ENCODE measurements around the gene ANAPC4.

The ANAPC4 gene

GRCh38 chr4:25405453-25405852, 28.4 kb downstream of the ANAPC4 start:
- H3K4me3 ChIP-seq, result no peak overlapping the region
- peaks cover 80% of the 10 kb centered on the region for H3K36me3 ChIP-seq
- H3K4me1 ChIP-seq, result no peaks in the 10 kb centered on the region
- H3K4me2 ChIP-seq, result no peak overlapping the region
- no peak for TF ChIP-seq Cebpa-rat (IDR thresholded peaks at IDR 0.05)
- no peaks in the 10 kb centered on the region for H4K20me1 ChIP-seq
- H3K9me3 ChIP-seq, result no peaks in the 10 kb centered on the region
- H3K27me3 ChIP-seq, result no peaks in the 10 kb centered on the region
- no peak overlapping the region for H3K9ac ChIP-seq
- H3K27ac ChIP-seq, result no peak overlapping the region

- peaks cover 81% of the 10 kb centered on the region for H3K36me3 ChIP-seq
Observed at GRCh38 chr4:25406081-25406692, 29.1 kb downstream of the ANAPC4 start.

DNA sequence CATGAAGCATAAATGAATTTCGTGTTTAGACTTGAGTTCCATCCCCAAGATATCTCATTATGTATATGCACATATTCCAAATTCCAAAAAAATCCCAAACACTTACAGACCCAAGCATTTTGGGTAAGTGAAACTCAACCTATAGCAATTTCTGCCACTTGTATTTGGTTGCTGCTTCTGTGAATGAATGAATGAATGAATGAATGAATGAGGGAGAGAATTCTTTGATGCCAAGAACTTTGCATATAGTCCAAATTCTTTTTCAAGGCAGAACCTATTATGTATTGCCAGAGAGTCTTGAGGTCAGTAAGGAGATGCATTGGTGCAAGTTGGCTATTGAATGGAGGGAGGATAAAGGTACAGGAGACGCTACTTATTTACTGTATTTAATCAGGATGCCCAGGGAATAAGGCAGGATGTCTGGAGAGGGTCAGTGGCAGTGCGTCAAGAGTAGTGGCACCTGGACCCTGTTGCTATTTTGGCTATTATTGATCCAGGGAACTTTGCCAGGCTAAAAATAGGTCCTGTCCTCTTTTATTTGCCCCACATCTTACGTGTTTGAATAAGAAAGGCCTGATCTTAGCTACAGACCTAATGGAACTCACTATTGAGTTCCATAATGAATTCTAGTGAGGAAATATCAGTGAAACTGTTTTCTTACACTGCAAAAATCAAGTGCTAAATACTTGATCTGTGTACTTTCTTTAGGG, 33.9 kb downstream of the ANAPC4 start:
- H3K4me1 ChIP-seq, result no peaks in the 10 kb centered on the region
- H3K9ac ChIP-seq, result no peak overlapping the region
- no peaks in the 10 kb centered on the region for H3K9me3 ChIP-seq
- TF ChIP-seq Cebpa-rat (IDR thresholded peaks at IDR 0.05), result no peak
- no peaks in the 10 kb centered on the region for H4K20me1 ChIP-seq
- no peak overlapping the region for H3K4me2 ChIP-seq
- no peak overlapping the region for H3K27ac ChIP-seq
- H3K36me3 ChIP-seq, result peaks cover 87% of the 10 kb centered on the region
- H3K27me3 ChIP-seq, result no peaks in the 10 kb centered on the region
- H3K4me3 ChIP-seq, result no peak overlapping the region

More at GRCh38 chr4:25406081-25406692, 29.1 kb downstream of the ANAPC4 start:
- Histone ChIP-seq H3K4me2 (no peak overlapping the region), H3K4me3 (no peak overlapping the region), H4K20me1 (no peaks in the 10 kb centered on the region), H3K9ac (no peak overlapping the region), H3K9me3 (no peaks in the 10 kb centered on the region), H3K4me1 (no peaks in the 10 kb centered on the region), H3K27ac (no peak overlapping the region), H3K27me3 (no peaks in the 10 kb centered on the region)
- no peak for TF ChIP-seq Cebpa-rat (IDR thresholded peaks at IDR 0.05)

- no peak overlapping the region for H3K4me3 ChIP-seq
- no peaks in the 10 kb centered on the region for H3K4me1 ChIP-seq
- H4K20me1 ChIP-seq, result no peaks in the 10 kb centered on the region
- no peak overlapping the region for H3K27ac ChIP-seq
- no peak for TF ChIP-seq Cebpa-rat (IDR thresholded peaks at IDR 0.05)
- no peaks in the 10 kb centered on the region for H3K27me3 ChIP-seq
- H3K4me2 ChIP-seq, result no peak overlapping the region
- no peak overlapping the region for H3K9ac ChIP-seq
- peaks cover 85% of the 10 kb centered on the region for H3K36me3 ChIP-seq
- no peaks in the 10 kb centered on the region for H3K9me3 ChIP-seq
Observed at GRCh38 chr4:25413261-25413660, 36.2 kb downstream of the ANAPC4 start.

DNA sequence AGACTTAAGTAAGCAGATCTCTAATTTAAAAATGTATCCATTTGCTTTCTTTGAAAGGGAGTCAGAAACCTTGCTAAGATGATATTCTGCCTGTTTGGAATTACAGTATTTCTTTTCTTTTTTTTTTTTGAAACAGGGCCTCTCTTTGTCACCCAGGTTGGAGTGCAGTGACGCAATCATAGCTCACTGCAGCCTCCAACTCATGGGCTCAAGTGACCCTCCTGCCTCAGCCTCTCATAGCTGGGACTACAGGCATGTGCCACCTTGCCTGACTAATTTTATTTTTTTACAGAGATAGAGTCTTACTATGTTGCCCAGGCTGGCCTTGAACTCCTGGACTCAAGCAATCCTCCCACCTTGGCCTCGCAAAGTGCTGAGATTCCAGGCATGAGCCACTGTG, 40.0 kb downstream of the ANAPC4 start:
- H3K9ac ChIP-seq, result no peak overlapping the region
- H3K27me3 ChIP-seq, result no peaks in the 10 kb centered on the region
- H3K9me3 ChIP-seq, result no peaks in the 10 kb centered on the region
- peaks cover 63% of the 10 kb centered on the region for H3K36me3 ChIP-seq
- H4K20me1 ChIP-seq, result no peaks in the 10 kb centered on the region
- H3K4me1 ChIP-seq, result no peaks in the 10 kb centered on the region
- H3K4me2 ChIP-seq, result no peak overlapping the region
- H3K27ac ChIP-seq, result no peak overlapping the region
- no peak for TF ChIP-seq Cebpa-rat (IDR thresholded peaks at IDR 0.05)
- no peak overlapping the region for H3K4me3 ChIP-seq

DNA sequence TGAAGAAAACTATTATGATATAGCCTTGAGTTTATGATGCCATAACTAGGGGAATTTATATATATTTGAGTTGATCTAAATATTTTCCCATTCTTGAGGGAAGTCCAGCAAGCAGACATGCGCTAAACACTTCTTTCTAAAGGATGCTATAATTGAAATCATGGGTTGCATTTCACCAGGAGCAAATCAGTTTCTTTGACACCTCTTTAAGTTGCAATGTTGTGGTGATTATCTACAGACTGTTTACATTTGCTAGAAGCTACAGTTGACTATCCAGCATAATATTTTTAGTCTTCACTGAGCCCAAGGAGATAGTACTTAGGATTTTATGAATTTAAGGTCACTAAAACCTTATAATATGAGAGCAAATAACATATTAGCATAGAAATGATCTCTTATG, 43.9 kb downstream of the ANAPC4 start:
- Histone ChIP-seq H3K9me3 (no peaks in the 10 kb centered on the region), H3K4me3 (no peak overlapping the region), H3K9ac (no peak overlapping the region), H3K36me3 (peaks cover 32% of the 10 kb centered on the region), H4K20me1 (no peaks in the 10 kb centered on the region), H3K27me3 (no peaks in the 10 kb centered on the region), H3K27ac (no peak overlapping the region), H3K4me1 (no peaks in the 10 kb centered on the region), H3K4me2 (no peak overlapping the region)
- no peak for TF ChIP-seq Cebpa-rat (IDR thresholded peaks at IDR 0.05)

GRCh38 chr4:25421816-25422525, 44.9 kb downstream of the ANAPC4 start:
- no peak overlapping the region for H3K4me3 ChIP-seq
- no peak overlapping the region for H3K4me2 ChIP-seq
- no peaks in the 10 kb centered on the region for H3K9me3 ChIP-seq
- no peaks in the 10 kb centered on the region for H4K20me1 ChIP-seq
- no peak overlapping the region for H3K9ac ChIP-seq
- no peak overlapping the region for H3K27ac ChIP-seq
- H3K4me1 ChIP-seq, result no peaks in the 10 kb centered on the region
- H3K36me3 ChIP-seq, result peaks cover 26% of the 10 kb centered on the region
- H3K27me3 ChIP-seq, result no peaks in the 10 kb centered on the region
- TF ChIP-seq Cebpa-rat (IDR thresholded peaks at IDR 0.05), result no peak

GRCh38 chr4:25423548-25423947, 46.5 kb downstream of the ANAPC4 start:
- H3K4me3 ChIP-seq, result no peak overlapping the region
- no peak overlapping the region for H3K27ac ChIP-seq
- H3K4me2 ChIP-seq, result no peak overlapping the region
- no peaks in the 10 kb centered on the region for H4K20me1 ChIP-seq
- H3K9me3 ChIP-seq, result 0 out of 2 replicates have a peak, but pooled peaks cover 6% of the 10 kb centered on the region
- no peak for TF ChIP-seq Cebpa-rat (IDR thresholded peaks at IDR 0.05)
- H3K36me3 ChIP-seq, result peaks cover 11% of the 10 kb centered on the region
- H3K27me3 ChIP-seq, result no peaks in the 10 kb centered on the region
- H3K9ac ChIP-seq, result no peak overlapping the region
- no peaks in the 10 kb centered on the region for H3K4me1 ChIP-seq

- H3K9ac ChIP-seq, result no peak overlapping the region
- H3K4me2 ChIP-seq, result no peak overlapping the region
- no peaks in the 10 kb centered on the region for H3K27me3 ChIP-seq
- H3K36me3 ChIP-seq, result no peaks in the 10 kb centered on the region
- no peak overlapping the region for H3K27ac ChIP-seq
- H3K4me1 ChIP-seq, result no peaks in the 10 kb centered on the region
- H3K4me3 ChIP-seq, result no peak overlapping the region
- no peak for TF ChIP-seq Cebpa-rat (IDR thresholded peaks at IDR 0.05)
- no peaks in the 10 kb centered on the region for H4K20me1 ChIP-seq
- H3K9me3 ChIP-seq, result 0 out of 2 replicates have a peak, but pooled peaks cover 6% of the 10 kb centered on the region
Observed at GRCh38 chr4:25424539-25425228, 47.6 kb downstream of the ANAPC4 start.

All from BLaER1 (cell line).